Esophagus muscularis mucosa (tissue), 4 donors: ENCODE measurements around the gene ARID4B. TPM values are rescaled to one million over a fixed set of nuclear protein-coding genes. Genes with fewer than 3 reads are reported as not detected.
"Not testable (repeated sequence)": the region's sequence is repeated elsewhere in the genome, so short reads cannot be mapped to it uniquely, and the experiment has no call there.

Experiments used
- DNase-seq: peaks from one replicate; pipeline ENCODE4 v3.0.0-alpha.2; 2017; ENCODE audit errors: extremely low spot score
- H3K27ac ChIP-seq, 4 donors: fragments of 200-600 bp; sonication (generic); replicated peaks in 1 of 4; 1 replicate in 3 of 4; 2 replicates in 1 of 4; pipeline ENCODE4 v1.5.1; 2016 to 2019; ENCODE audit warnings: mild to moderate bottlenecking in 1 of 4
- H3K27me3 ChIP-seq, 4 donors: fragments of 200-600 bp; sonication (generic); one replicate each; pipeline versions ENCODE4 v1.5.1 to v1.6.0; 2016 to 2019
- H3K36me3 ChIP-seq, 4 donors: fragments of 200-600 bp; sonication (generic); one replicate each; pipeline ENCODE4 v1.5.1; 2016 to 2019
- H3K4me1 ChIP-seq, 4 donors: fragments of 200-600 bp; sonication (generic); one replicate each; pipeline ENCODE4 v1.5.1; 2016 to 2019
- H3K4me3 ChIP-seq, 4 donors: fragments of 200-600 bp; sonication (generic); 1 replicate in 2 of 4; 2 replicates in 2 of 4; pipeline ENCODE4 v1.5.1; 2016 to 2019; ENCODE audit warnings: mild to moderate bottlenecking in 4 of 4, moderate library complexity in 1 of 4
- H3K9me3 ChIP-seq, 4 donors: fragments of 200-600 bp; sonication (generic); 1 replicate in 3 of 4; 2 replicates in 1 of 4; pipeline ENCODE4 v1.5.1; 2016 to 2019
- CTCF ChIP-seq, 3 experiments: fragments of 200-600 bp in 2 of 3; fragments of 450-650 bp in 1 of 3; sonication (generic) in 2 of 3; IDR thresholded peaks; one replicate each; pipeline ENCODE4 v1.5.1; 2017 to 2019; ENCODE audit warnings: antibody characterized with exemption in 3 of 3, mild to moderate bottlenecking in 2 of 3, moderate library complexity in 1 of 3
- EP300 ChIP-seq: sonication (generic); formaldehyde crosslinking; IDR thresholded peaks from one replicate; pipeline ENCODE4 v1.6.1; 2017; ENCODE audit warnings: antibody characterized with exemption
- POLR2A ChIP-seq: fragments of 450-650 bp; IDR thresholded peaks from one replicate; pipeline ENCODE4 v1.6.1; 2017; ENCODE audit warnings: antibody characterized with exemption, moderate library complexity, mild to moderate bottlenecking, low read depth
- POLR2AphosphoS5 ChIP-seq, 2 donors: sonication (generic); formaldehyde crosslinking; IDR thresholded peaks; one replicate each; pipeline ENCODE4 v1.6.1; 2017; ENCODE audit warnings: antibody characterized with exemption in 2 of 2
- WGBS: methylation state at CpG from one replicate; pipeline ENCODE4 v1.1.5; 2018; 5-methylcytosine and 5-hydroxymethylcytosine counted together
- intact Hi-C: fragments of 100-400 bp; cut with DNase I; formaldehyde crosslinking; loops from one replicate; pipeline ENCODE4 v1.15.1; 2023
- total RNA-seq, 4 donors: library from RNA; depleted of rRNA; stranded (reverse); fragments of >200 nt; gene quantifications; one replicate each; pipeline versions ENCODE4 v1.1.0 to v1.2.1, GENCODE V29; 2016

Gene ARID4B
- total RNA-seq, 4 donors from 2014 or later, result 23.0 to 38.2 (median 29.2) TPM

DNA sequence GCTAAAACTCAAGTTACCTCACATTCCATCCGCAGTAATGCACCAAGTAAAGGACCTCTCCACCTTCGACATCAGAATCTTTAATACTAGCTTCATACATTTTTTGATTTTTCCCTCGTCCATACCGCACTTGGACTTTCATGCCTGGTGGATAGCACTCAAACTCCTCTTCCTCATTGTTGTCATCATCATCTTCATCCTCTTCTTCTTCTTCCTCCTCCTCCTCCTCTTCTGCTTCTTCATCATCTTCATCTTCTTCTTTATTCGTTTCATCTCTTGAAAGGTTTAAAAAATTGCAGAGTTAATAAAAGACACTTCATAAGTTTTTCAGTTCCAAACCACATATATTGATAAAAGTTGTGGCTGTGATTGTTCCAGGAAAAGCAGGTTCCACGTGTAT is 114.2 kb downstream of the ARID4B start:
- WGBS, result 93% methylated on average over 6 of the region's 6 CpGs
- Histone ChIP-seq H3K4me3 (no peak overlapping the region), H3K9me3 (no peaks in the 10 kb centered on the region), H3K36me3 (peaks cover 17 to 50% (median 39%) of the 10 kb centered on the region in 4 donors), H3K4me1 (no peaks in the 10 kb centered on the region), H3K27me3 (no peaks in the 10 kb centered on the region), H3K27ac (no peak overlapping the region)
- intact Hi-C loops, result no loop called here
- no peak for TF ChIP-seq EP300
- TF ChIP-seq POLR2A, result no peak
- TF ChIP-seq POLR2AphosphoS5 (IDR thresholded peaks at IDR 0.05), result no peak
- no peak for DNase-seq

DNA sequence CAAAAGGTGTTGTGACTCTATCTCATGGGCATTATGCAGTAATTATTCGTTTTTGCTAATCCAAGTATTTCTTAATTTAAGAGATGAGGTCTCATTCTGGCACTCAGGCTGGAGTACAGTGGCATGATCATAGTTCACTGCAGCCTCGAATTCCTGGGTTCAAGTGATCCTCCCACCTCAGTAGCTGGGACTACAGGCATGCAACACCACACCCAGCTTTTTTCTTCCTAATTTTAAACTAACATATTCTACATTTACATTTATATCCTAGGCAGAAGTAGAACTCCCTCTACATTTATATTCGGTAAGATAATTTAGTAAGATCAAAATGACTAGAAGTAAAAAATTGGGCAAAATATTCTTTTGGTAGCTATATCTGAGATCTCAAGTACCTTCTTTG is 116.5 kb downstream of the ARID4B start:
- intact Hi-C loops, result no loop called here
- DNase-seq, result no peak
- H3K9me3 ChIP-seq, result no peaks in the 10 kb centered on the region
- no peak overlapping the region for H3K4me3 ChIP-seq
- TF ChIP-seq POLR2A (no peak), EP300 (no peak), POLR2AphosphoS5 (IDR thresholded peaks at IDR 0.05) (no peak)
- no peak overlapping the region for H3K27ac ChIP-seq
- 91% methylated on average over 3 of the region's 3 CpGs for WGBS
- H3K27me3 ChIP-seq, result no peaks in the 10 kb centered on the region
- H3K4me1 ChIP-seq, result no peaks in the 10 kb centered on the region
- H3K36me3 ChIP-seq, result peaks cover 17 to 68% (median 48%) of the 10 kb centered on the region in 4 donors

DNA sequence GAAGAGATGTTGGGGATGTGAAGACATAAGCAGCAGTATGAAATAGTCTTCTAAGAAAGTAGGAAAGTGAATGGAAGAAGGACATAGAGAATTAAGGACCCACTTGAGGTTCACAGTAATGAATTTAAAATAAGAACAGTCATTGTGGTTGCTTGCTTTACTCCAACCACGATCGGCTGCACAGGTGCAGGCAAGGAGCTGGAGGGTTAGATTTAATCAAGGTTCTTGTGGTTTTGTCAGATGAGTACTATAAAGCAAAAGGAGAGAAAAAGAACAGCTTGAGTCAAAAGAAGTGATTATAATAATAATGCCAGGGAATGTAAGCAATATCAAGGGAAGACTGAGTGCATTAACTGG is 120.8 kb downstream of the ARID4B start:
- intact Hi-C loops, result no loop called here
- no peak for DNase-seq
- Histone ChIP-seq H3K27ac (no peak overlapping the region), H3K9me3 (no peaks in the 10 kb centered on the region), H3K36me3 (peaks cover 8 to 65% (median 37%) of the 10 kb centered on the region in 4 donors), H3K4me1 (no peaks in the 10 kb centered on the region), H3K4me3 (no peak overlapping the region), H3K27me3 (no peaks in the 10 kb centered on the region)
- WGBS, result 81% methylated on average over 2 of the region's 2 CpGs
- TF ChIP-seq POLR2AphosphoS5 (IDR thresholded peaks at IDR 0.05) (no peak), EP300 (no peak), POLR2A (no peak), CTCF (IDR thresholded peaks at IDR 0.05) (no peak)

GRCh38 chr1:235206533-235207208 is 121.3 kb downstream of the ARID4B start:
- no peak for TF ChIP-seq POLR2A
- TF ChIP-seq EP300, result no peak
- no peak for TF ChIP-seq CTCF (IDR thresholded peaks at IDR 0.05)
- TF ChIP-seq POLR2AphosphoS5 (IDR thresholded peaks at IDR 0.05), result no peak
- H3K36me3 ChIP-seq, result peaks cover 8 to 60% (median 32%) of the 10 kb centered on the region in 4 donors
- no peaks in the 10 kb centered on the region for H3K27me3 ChIP-seq
- DNase-seq, result no peak
- intact Hi-C loops, result no loop called here
- no peaks in the 10 kb centered on the region for H3K4me1 ChIP-seq
- H3K4me3 ChIP-seq, result no peak overlapping the region
- H3K9me3 ChIP-seq, result no peaks in the 10 kb centered on the region
- no peak overlapping the region for H3K27ac ChIP-seq
- 96% methylated on average over 4 of the region's 4 CpGs for WGBS

DNA sequence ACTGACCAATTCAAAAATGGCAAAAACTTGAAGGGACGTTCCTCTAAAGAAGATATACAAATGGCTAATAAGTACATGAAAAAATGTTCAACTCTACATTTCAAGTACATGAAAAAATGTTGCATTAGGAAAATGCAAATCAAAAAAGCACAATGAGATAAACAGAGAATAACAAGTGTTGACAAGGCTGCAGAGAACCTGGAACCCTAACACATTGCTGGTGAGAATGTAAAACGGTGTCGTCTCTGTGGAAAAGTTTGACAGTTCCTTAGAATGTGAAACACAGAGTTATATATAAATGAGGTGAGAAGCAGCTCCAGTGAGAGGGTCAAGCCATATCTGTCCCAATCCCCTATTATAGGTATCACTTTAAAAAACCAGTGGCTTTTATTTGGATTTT is 122.3 kb downstream of the ARID4B start:
- no peaks in the 10 kb centered on the region for H3K27me3 ChIP-seq
- H3K9me3 ChIP-seq, result no peaks in the 10 kb centered on the region
- no peak overlapping the region for H3K4me3 ChIP-seq
- no peaks in the 10 kb centered on the region for H3K4me1 ChIP-seq
- no peak overlapping the region for H3K27ac ChIP-seq
- intact Hi-C loops, result no loop called here
- H3K36me3 ChIP-seq, result peaks cover 8 to 58% (median 29%) of the 10 kb centered on the region in 4 donors
- no peak for TF ChIP-seq POLR2A
- TF ChIP-seq POLR2AphosphoS5 (IDR thresholded peaks at IDR 0.05), result no peak
- TF ChIP-seq CTCF (IDR thresholded peaks at IDR 0.05), result no peak
- no peak for TF ChIP-seq EP300
- WGBS, result 98% methylated on average over 3 of the region's 3 CpGs
- no peak for DNase-seq

DNA sequence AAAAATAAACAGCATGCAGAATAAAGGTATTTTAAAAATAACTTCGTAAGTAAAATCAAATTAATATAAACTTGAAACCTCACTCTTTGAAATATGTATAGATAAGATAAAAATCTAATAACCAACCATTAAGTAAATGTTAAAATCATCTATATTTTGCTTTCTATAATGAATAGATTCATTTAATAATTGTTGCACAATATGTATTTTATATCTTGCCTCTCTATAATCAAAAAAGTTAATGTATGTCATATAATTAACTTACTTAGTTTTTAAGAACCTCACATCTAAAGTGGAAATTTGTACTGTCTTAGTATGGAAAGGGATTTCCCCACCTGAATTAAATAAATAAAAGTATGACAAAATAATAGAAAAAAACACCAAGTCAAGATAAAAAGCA is 124.6 kb downstream of the ARID4B start:
- intact Hi-C loops, result no loop called here
- no peaks in the 10 kb centered on the region for H3K4me1 ChIP-seq
- no peaks in the 10 kb centered on the region for H3K27me3 ChIP-seq
- TF ChIP-seq EP300 (no peak), POLR2AphosphoS5 (IDR thresholded peaks at IDR 0.05) (no peak), CTCF (IDR thresholded peaks at IDR 0.05) (no peak)
- H3K36me3 ChIP-seq, result peaks cover 0 to 39% (median 20%) of the 10 kb centered on the region in 4 donors
- H3K4me3 ChIP-seq, result no peak overlapping the region
- DNase-seq, result no peak
- 93% methylated on average over 1 of the region's 1 CpG for WGBS
- no peaks in the 10 kb centered on the region for H3K9me3 ChIP-seq
- no peak overlapping the region for H3K27ac ChIP-seq

DNA sequence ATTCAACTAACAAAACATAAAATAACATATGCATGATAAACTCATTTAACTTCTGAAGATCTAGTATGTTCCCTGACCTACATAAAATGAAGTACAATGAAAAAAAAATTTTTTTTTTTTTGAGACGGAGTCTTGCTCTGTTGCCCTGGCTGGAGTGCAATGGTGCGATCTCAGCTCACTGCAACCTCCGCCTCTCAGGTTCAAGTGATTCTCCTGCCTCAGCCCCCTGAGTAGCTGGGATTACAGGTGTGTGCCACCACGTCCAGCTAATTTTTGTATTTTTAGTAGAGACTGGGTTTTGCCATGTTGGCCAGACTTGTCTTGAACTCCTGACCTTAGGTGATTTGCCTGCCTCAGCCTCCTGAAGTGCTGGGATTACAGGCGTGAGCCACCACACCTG is 125.5 kb downstream of the ARID4B start:
- H3K4me3 ChIP-seq, H3K4me1 ChIP-seq, H3K9me3 ChIP-seq, H3K27me3 ChIP-seq, H3K27ac ChIP-seq, intact Hi-C loops, DNase-seq: not testable (repeated sequence)
- peaks cover 0 to 31% (median 19%) of the 10 kb centered on the region in 4 donors for H3K36me3 ChIP-seq
- WGBS, result 96% methylated on average over 5 of the region's 5 CpGs
